Aorta (tissue), 5 donors: ENCODE data around the gene OR6X1. TPM values are rescaled to one million over a fixed set of nuclear protein-coding genes. Genes with fewer than 3 reads are reported as not detected.
"Not testable (repeated sequence)": the region's sequence is repeated elsewhere in the genome, so short reads cannot be mapped to it uniquely, and the experiment has no call there.

Source experiments
- ATAC-seq: fragments of 200-7000 bp; cut with Tn5 transposase; one replicate; pipeline ENCODE4 v1.9.1; 2022; ENCODE audit warnings: moderate library complexity; ENCODE audit not compliant: low FRiP score
- DNase-seq, 2 donors: peaks; one replicate each; pipeline ENCODE4 v3.0.0-alpha.2; 2020
- H3K27ac ChIP-seq, 2 donors: one replicate each; pipeline ENCODE4 v1.5.1; 2013; ENCODE audit warnings: low read length in 2 of 2, mild to moderate bottlenecking in 2 of 2, moderate library complexity in 2 of 2, control low read depth in 1 of 2, inconsistent platforms in 1 of 2, low read depth in 1 of 2
- H3K27me3 ChIP-seq, 2 donors: one replicate each; pipeline ENCODE4 v1.6.1; 2013; ENCODE audit warnings: control low read depth in 1 of 2, low read length in 1 of 2, mild to moderate bottlenecking in 1 of 2, moderate library complexity in 1 of 2; ENCODE audit not compliant: insufficient read depth in 2 of 2, control insufficient read depth in 1 of 2
- H3K36me3 ChIP-seq, 2 donors: one replicate each; pipeline ENCODE4 v1.6.1; 2013; ENCODE audit warnings: control low read depth in 1 of 2, low read length in 1 of 2, mild to moderate bottlenecking in 1 of 2; ENCODE audit not compliant: insufficient read depth in 2 of 2, control insufficient read depth in 1 of 2
- H3K4me1 ChIP-seq, 2 donors: one replicate each; pipeline ENCODE4 v1.6.1; 2013; ENCODE audit warnings: low read length in 2 of 2, control low read depth in 1 of 2, mild to moderate bottlenecking in 1 of 2, moderate library complexity in 1 of 2; ENCODE audit not compliant: insufficient read depth in 2 of 2, control insufficient read depth in 1 of 2
- H3K4me3 ChIP-seq, 2 donors: one replicate each; pipeline ENCODE4 v1.5.1; 2013; ENCODE audit warnings: low read length in 2 of 2, control low read depth in 1 of 2, mild to moderate bottlenecking in 1 of 2
- H3K9me3 ChIP-seq: one replicate; pipeline ENCODE4 v1.6.1; 2013; ENCODE audit warnings: mild to moderate bottlenecking, low read length; ENCODE audit not compliant: control insufficient read depth
- WGBS, 2 donors: extraction: QIAGEN DNeasy Blood & Tissue Kit; methylation state at CpG; one replicate each; pipeline ENCODE4 v1.1.7; 2013; 5-methylcytosine and 5-hydroxymethylcytosine counted together
- intact Hi-C, 2 donors: fragments of 100-400 bp; cut with DNase I; formaldehyde crosslinking; loops; one replicate each; pipeline versions ENCODE4 v1.14.2 to v1.15.0; 2022
- polyA plus RNA-seq, 2 donors: library from polyadenylated mRNA; stranded (reverse); fragments of 200-250 nt; gene quantifications; one replicate each; pipeline ENCODE4 v1.2.3, GENCODE V29; 2013
- total RNA-seq, 2 donors: library from RNA; stranded (reverse); fragmentation: NEBNext Ultra II Directional; extraction: Animal tissue kit (Norgen Biotek cat#: 25700); gene quantifications; one replicate each; pipeline ENCODE4 v1.2.1, GENCODE V29; 2021
- donor health status: healthy with polysubstance abuse.
- donor health status: Bipolar disorder and iron deficiency.
- donor health status: DM: no; HTN: no; CAD: no.
- donor health status: DM: no; HTN: no; CAD: no.
- donor health status: DM: yes; HTN: yes; CAD: no.

OR6X1 gene
- total and polyA plus RNA-seq, 4 donors, result not detected

DNA sequence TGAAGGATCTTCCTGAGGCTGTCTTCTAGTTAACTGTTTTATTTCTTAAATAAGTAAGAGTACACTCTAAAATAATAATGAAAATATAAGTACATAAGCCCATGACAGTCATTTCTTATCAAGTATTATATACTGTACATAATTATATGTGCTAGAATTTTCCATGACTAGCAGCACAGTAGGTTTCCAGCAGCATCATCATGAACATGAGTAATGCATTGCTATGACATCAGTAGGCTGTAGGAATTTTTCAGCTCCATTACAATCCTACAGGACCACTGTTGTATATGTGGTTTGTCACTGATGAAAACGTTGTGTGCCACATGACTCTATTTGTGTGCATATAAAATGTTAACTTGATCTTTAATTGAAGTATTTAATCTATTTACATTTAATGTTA, 34.9 kb downstream of the OR6X1 start:
- ATAC-seq, result no peak
- WGBS, 2 donors, result 58 to 65% methylated on average over 1 of the region's 1 CpG
- no peak for DNase-seq
- H3K27ac ChIP-seq, result no peak overlapping the region
- peaks cover 0 to 1% of the 10 kb centered on the region in 2 donors for H3K36me3 ChIP-seq
- H3K27me3 ChIP-seq, result peaks cover 0 to 2% of the 10 kb centered on the region in 2 donors
- H3K4me1 ChIP-seq, result no peaks in the 10 kb centered on the region
- no peak overlapping the region for H3K4me3 ChIP-seq
- H3K9me3 ChIP-seq, result peaks cover 1% of the 10 kb centered on the region
- intact Hi-C loops, result no loop called here

- no peak for ATAC-seq
- no peak overlapping the region for H3K4me3 ChIP-seq
- 84 to 86% methylated on average over 4 of the region's 4 CpGs for WGBS, 2 donors
Measured at GRCh38 chr11:123718469-123718868, 35.8 kb downstream of the OR6X1 start.

DNA sequence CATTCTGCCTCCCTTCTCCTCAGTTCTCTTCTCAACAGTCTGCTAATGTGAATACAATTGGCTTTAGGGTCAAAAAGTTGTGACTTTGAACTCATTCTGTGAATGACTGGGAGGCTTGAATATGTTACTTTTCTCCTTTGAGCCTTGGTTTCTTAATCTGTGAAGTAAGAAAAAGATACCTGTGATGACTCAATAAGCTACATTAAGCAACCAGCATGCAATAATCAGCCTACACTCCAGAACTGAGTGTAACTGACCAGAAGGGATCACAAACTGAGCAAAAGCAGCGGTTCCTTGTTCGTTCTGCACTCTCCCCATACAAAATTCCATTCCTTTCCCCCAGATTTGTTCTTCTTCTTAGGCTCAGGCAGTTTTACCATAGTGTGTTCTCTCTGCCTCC, 36.3 kb downstream of the OR6X1 start:
- Histone ChIP-seq H3K27ac (no peak overlapping the region), H3K4me1 (no peaks in the 10 kb centered on the region), H3K9me3 (no peaks in the 10 kb centered on the region), H3K4me3 (no peak overlapping the region), H3K36me3 (no peaks in the 10 kb centered on the region), H3K27me3 (peaks cover 0 to 2% of the 10 kb centered on the region in 2 donors)
- 81 to 86% methylated on average over 2 of the region's 2 CpGs for WGBS, 2 donors
- ATAC-seq (no peak), DNase-seq (no peak)
- intact Hi-C loops, result no loop called here

More at GRCh38 chr11:123718469-123718868, 35.8 kb downstream of the OR6X1 start:
- peaks cover 0 to 2% of the 10 kb centered on the region in 2 donors for H3K27me3 ChIP-seq
- peaks cover 0 to under 1% of the 10 kb centered on the region in 2 donors for H3K36me3 ChIP-seq
- DNase-seq, result no peak
- H3K27ac ChIP-seq, result no peak overlapping the region
- intact Hi-C loops, result no loop called here
- no peaks in the 10 kb centered on the region for H3K4me1 ChIP-seq
- H3K9me3 ChIP-seq, result peaks cover under 1% of the 10 kb centered on the region

GRCh38 chr11:123712627-123713026, 41.7 kb downstream of the OR6X1 start:
- not testable (repeated sequence) for ATAC-seq, H3K9me3 ChIP-seq, H3K27ac ChIP-seq, H3K4me3 ChIP-seq, H3K27me3 ChIP-seq, H3K4me1 ChIP-seq, H3K36me3 ChIP-seq, DNase-seq
- 81 to 92% methylated on average over 3 of the region's 3 CpGs for WGBS, 2 donors
- intact Hi-C loops, result loop anchor here in 1 of 2 donors (5.0 kb wide), 1 partner anchor 130 kb away; no protein-coding TSS in a partner anchor

DNA sequence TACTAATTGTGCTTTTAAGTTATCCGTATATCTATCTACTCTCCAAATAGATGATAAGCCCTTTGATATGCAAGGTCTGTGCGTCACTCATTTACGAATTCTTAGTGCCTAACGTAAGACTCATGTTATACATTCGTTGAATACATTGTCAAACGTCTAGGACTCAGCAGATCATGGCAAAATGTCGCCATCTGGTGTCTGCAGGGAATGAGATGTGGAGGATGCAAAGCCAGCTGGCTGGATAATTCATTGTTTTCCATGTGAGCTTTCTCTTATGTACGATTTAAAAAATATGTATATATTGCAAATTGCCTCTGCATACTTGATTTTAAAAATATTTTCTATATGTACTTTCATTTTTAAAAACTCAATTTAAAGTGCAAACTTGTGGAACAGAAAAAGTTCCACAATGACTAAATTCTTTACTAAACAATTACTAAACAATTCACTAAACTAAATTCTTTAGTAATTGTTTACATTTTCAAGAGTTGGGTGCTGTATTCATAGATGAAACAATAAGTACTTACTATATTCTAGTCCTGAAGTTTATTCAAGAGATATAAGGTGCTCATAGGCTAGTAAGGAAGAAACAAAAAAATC, 46.6 kb downstream of the OR6X1 start:
- WGBS, 2 donors, result 2 to 5% methylated on average over 8 of the region's 8 CpGs
- ATAC-seq (no peak), DNase-seq (no peak)
- H3K27ac ChIP-seq, result no peak overlapping the region
- no peak overlapping the region for H3K4me3 ChIP-seq
- no peaks in the 10 kb centered on the region for H3K36me3 ChIP-seq
- no peaks in the 10 kb centered on the region for H3K27me3 ChIP-seq
- intact Hi-C loops, result no loop called here
- H3K9me3 ChIP-seq, result no peaks in the 10 kb centered on the region
- no peaks in the 10 kb centered on the region for H3K4me1 ChIP-seq

DNA sequence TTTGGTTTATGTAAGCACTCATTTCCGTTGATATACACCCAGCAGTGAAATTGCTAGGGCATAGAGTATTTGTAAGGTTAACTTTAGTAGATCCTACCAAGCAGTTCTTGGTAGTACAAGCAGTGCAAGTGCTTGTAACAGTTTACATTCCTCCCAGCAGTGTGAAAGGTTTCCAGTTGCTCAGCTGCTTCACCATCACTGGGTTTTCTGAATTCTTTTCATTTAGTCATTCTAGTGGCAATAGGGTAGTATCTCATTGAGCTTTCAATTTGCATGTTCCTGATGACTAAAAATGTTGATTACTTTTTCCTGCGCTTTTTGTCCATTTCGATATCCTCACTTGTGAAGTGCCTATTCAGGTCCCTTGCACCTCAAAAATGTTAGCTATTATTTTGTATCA, 47.1 kb downstream of the OR6X1 start:
- no peak for ATAC-seq

DNA sequence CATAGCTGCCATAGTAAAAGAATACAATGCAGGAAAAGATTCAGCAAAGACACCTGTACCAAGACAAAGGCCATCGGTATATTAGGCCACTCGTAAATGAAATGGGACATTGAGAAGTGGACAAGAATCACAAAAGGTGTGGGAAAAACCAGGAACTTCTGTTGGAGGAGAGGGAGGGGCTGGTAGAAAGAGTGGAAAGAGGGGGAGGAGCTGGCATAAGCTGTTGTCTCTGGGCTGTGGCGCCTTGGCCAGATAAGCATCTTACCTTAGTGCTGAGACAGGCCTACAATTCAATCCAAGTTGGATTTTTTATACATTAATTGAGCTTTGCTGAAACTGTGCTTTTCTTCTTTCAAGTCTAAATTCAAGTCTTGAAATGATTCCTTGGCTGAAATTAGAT, 50.0 kb downstream of the OR6X1 start:
- intact Hi-C loops, result no loop called here
- ATAC-seq, result no peak
- WGBS, 2 donors, result 90 to 96% methylated on average over 3 of the region's 3 CpGs

More for the DNA sequence above, 47.1 kb downstream of the OR6X1 start:
- 84 to 89% methylated on average over 3 of the region's 3 CpGs for WGBS, 2 donors
- intact Hi-C loops, result no loop called here
- Histone ChIP-seq H3K4me3 (no peak overlapping the region), H3K9me3 (no peaks in the 10 kb centered on the region), H3K36me3 (no peaks in the 10 kb centered on the region), H3K27me3 (peaks cover 0 to 3% of the 10 kb centered on the region in 2 donors), H3K4me1 (no peaks in the 10 kb centered on the region), H3K27ac (no peak overlapping the region)
- DNase-seq, result no peak

More for the DNA sequence above, 50.0 kb downstream of the OR6X1 start:
- Histone ChIP-seq H3K4me3 (no peak overlapping the region), H3K9me3 (no peaks in the 10 kb centered on the region), H3K27me3 (peaks cover 0 to 3% of the 10 kb centered on the region in 2 donors), H3K27ac (no peak overlapping the region), H3K4me1 (no peaks in the 10 kb centered on the region), H3K36me3 (no peaks in the 10 kb centered on the region)
- no peak for DNase-seq

Other genes starting within 250 kb of the OR6X1 start
- 1 to 10 TPM in 1 of 2 donors, under 1 TPM in 1; 0.16 to 1.3 TPM for gene SCN3B, start 99.9 kb downstream of the OR6X1 start, total RNA-seq
- gene SCN3B, start 99.9 kb downstream of the OR6X1 start, polyA plus RNA-seq, result under 1 TPM in 1 of 2 donors, not detected in 1; 0.08 TPM
- 1 to 10 TPM; 8.6 to 8.7 TPM for gene ZNF202, start 12.9 kb downstream of the OR6X1 start, total RNA-seq
- 1 to 10 TPM; 1.9 to 6.5 TPM for gene ZNF202, start 12.9 kb downstream of the OR6X1 start, polyA plus RNA-seq
- gene OR6M1, start 51.8 kb upstream of the OR6X1 start, total RNA-seq, result not detected
- not detected for gene OR6M1, start 51.8 kb upstream of the OR6X1 start, polyA plus RNA-seq
- not detected for gene TMEM225, start 131.2 kb upstream of the OR6X1 start, total RNA-seq
- gene TMEM225, start 131.2 kb upstream of the OR6X1 start, polyA plus RNA-seq, result not detected
- not detected for gene OR8D4, start 147.6 kb upstream of the OR6X1 start, total RNA-seq
- not detected for gene OR8D4, start 147.6 kb upstream of the OR6X1 start, polyA plus RNA-seq
- not detected for gene OR4D5, start 185.1 kb upstream of the OR6X1 start, total RNA-seq
- not detected for gene OR4D5, start 185.1 kb upstream of the OR6X1 start, polyA plus RNA-seq
- not detected for gene OR6T1, start 189.3 kb upstream of the OR6X1 start, total RNA-seq
- gene OR6T1, start 189.3 kb upstream of the OR6X1 start, polyA plus RNA-seq, result not detected
- gene OR10S1, start 223.3 kb upstream of the OR6X1 start, total RNA-seq, result not detected
- gene OR10S1, start 223.3 kb upstream of the OR6X1 start, polyA plus RNA-seq, result not detected
- not detected for gene OR10G6, start 240.6 kb upstream of the OR6X1 start, total RNA-seq
- not detected for gene OR10G6, start 240.6 kb upstream of the OR6X1 start, polyA plus RNA-seq